Transverse colon (tissue), 4 donors: ENCODE results near the gene PARM1.

ENCODE experiments used
- POLR2A ChIP-seq: fragments of 450-650 bp; IDR thresholded peaks from one replicate; pipeline ENCODE4 v1.6.1; 2016; ENCODE audit warnings: antibody characterized with exemption, mild to moderate bottlenecking, moderate library complexity
- POLR2AphosphoS5 ChIP-seq, 3 donors: sonication (generic); formaldehyde crosslinking; IDR thresholded peaks; one replicate each; pipeline ENCODE4 v1.6.1; 2016; ENCODE audit warnings: antibody characterized with exemption in 3 of 3
- TF ChIP-seq, protein P1 (sequence below), 5 experiments: fragments of 200-600 bp in 3 of 5; fragments of 450-650 bp in 2 of 5; sonication (generic) in 3 of 5; IDR thresholded peaks; 1 replicate in 2 of 5; 2 replicates in 3 of 5; pipeline ENCODE4 v1.5.1; 2016 to 2017; ENCODE audit warnings: antibody characterized with exemption in 5 of 5, inconsistent platforms in 3 of 5, mild to moderate bottlenecking in 2 of 5, moderate library complexity in 1 of 5

DNA sequence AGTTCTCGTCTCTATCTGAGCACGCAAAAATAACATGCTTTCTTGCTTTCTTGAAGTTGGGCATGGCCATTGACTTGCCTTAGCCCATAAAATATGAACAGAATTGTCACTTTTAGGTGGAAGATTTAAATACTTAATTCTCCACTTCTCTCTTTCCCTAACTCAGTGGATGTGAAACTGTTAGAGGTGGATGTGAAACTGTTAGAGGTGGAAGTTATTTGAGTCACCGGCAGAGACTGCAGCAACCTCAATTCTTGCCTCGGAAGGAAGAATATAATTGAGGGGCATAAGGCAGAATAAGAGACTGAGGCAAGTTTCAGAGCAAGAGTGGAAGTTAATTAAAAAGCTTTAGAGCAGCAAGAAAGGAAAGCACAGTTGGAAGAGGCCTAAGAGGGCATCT lies 2.8 kb upstream of the PARM1 start:
- TF ChIP-seq POLR2A (no peak), POLR2AphosphoS5 (IDR thresholded peaks at IDR 0.05) (no peak)
- TF ChIP-seq, protein P1, sequence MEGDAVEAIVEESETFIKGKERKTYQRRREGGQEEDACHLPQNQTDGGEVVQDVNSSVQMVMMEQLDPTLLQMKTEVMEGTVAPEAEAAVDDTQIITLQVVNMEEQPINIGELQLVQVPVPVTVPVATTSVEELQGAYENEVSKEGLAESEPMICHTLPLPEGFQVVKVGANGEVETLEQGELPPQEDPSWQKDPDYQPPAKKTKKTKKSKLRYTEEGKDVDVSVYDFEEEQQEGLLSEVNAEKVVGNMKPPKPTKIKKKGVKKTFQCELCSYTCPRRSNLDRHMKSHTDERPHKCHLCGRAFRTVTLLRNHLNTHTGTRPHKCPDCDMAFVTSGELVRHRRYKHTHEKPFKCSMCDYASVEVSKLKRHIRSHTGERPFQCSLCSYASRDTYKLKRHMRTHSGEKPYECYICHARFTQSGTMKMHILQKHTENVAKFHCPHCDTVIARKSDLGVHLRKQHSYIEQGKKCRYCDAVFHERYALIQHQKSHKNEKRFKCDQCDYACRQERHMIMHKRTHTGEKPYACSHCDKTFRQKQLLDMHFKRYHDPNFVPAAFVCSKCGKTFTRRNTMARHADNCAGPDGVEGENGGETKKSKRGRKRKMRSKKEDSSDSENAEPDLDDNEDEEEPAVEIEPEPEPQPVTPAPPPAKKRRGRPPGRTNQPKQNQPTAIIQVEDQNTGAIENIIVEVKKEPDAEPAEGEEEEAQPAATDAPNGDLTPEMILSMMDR (IDR thresholded peaks at IDR 0.05) = no peak
